Activated B cell treated with CpG ODN at 0.5 μM for 24 hours (primary cell): ENCODE results near the gene GLYR1. TPM values are rescaled to one million over a fixed set of nuclear protein-coding genes. Genes with fewer than 3 reads are reported as not detected.

Experiments
- ATAC-seq: fragments of 200-7000 bp; cut with Tn5 transposase; one replicate; pipeline ENCODE4 v1.10.0; 2021; ENCODE audit warnings: low read depth, mild to moderate bottlenecking, moderate library complexity
- CTCF ChIA-PET: fragments of 350-600 bp; sonication (Branson Sonifier 250); formaldehyde crosslinking; loops from one replicate; lab custom pipeline; 2021; ENCODE audit warnings: antibody characterized with exemption; lab: Charles Lee
- POLR2A ChIA-PET: fragments of 350-600 bp; sonication (Branson Sonifier 250); formaldehyde crosslinking; loops from one replicate; lab custom pipeline; 2021; ENCODE audit warnings: antibody characterized with exemption; lab: Charles Lee
- DNase-seq: peaks from one replicate; pipeline ENCODE4 v3.0.0; 2022
- H3K27ac Mint-ChIP-seq: one replicate; pipeline ENCODE4 v1.8.0; 2020; ENCODE audit warnings: mixed read lengths
- H3K27me3 Mint-ChIP-seq: one replicate; pipeline ENCODE4 v1.8.0; 2021; ENCODE audit warnings: mixed read lengths
- H3K36me3 Mint-ChIP-seq: one replicate; pipeline ENCODE4 v1.8.0; 2021; ENCODE audit warnings: low read depth, mixed read lengths
- H3K4me1 Mint-ChIP-seq: one replicate; pipeline ENCODE4 v1.8.0; 2021; ENCODE audit warnings: mixed read lengths
- H3K4me3 Mint-ChIP-seq: one replicate; pipeline ENCODE4 v1.8.0; 2020; ENCODE audit warnings: mild to moderate bottlenecking, mixed read lengths
- H3K9me3 Mint-ChIP-seq: one replicate; pipeline ENCODE4 v1.8.0; 2020; ENCODE audit warnings: mixed read lengths
- CTCF ChIP-seq: fragments of 200-600 bp; IDR thresholded peaks from one replicate; pipeline ENCODE4 v1.8.0; 2022; ENCODE audit warnings: antibody characterized with exemption, mild to moderate bottlenecking
- intact Hi-C: fragments of 100-400 bp; cut with micrococcal nuclease; formaldehyde crosslinking; loops from one replicate; pipeline ENCODE4 v1.15.1; 2024
- total RNA-seq: library from RNA; stranded (reverse); gene quantifications from 2 replicates; pipeline ENCODE4 v1.2.3, GENCODE V29; 2022

The GLYR1 gene
- total RNA-seq, 1 donor from 2014 or later: 156 TPM

DNA sequence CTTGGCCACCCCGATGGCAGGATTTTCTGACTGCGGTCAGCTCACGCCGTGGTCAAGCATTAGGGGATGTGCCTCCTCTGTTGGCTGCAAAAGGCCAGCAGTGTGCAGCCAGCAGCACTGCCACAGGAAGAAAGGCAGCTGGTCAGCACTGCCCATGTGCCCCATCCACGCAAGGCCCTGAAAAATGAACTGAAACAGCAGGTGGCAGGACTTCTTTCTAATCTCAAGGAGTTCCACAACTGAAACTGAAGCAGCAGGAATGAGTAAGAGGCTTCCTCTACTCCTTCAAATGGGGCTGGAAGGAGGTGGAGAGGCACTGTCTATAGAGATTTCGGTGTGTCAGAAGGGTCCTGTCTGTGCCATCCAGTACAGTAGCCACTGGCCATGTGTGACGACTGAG lies 83.3 kb downstream of the GLYR1 start:
- no peaks in the 10 kb centered on the region for H3K27me3 Mint-ChIP-seq
- no peaks in the 10 kb centered on the region for H3K9me3 Mint-ChIP-seq
- no peak overlapping the region for H3K27ac Mint-ChIP-seq
- no peak for ATAC-seq
- H3K4me3 Mint-ChIP-seq: no peak overlapping the region
- ChIA-PET CTCF (no interaction called here), POLR2A (no interaction called here)
- intact Hi-C loops: no loop called here
- peaks cover 24% of the 10 kb centered on the region for H3K4me1 Mint-ChIP-seq
- no peak for DNase-seq
- TF ChIP-seq CTCF: no peak
- H3K36me3 Mint-ChIP-seq: peaks cover 43% of the 10 kb centered on the region

GRCh38 chr16:4762205-4762604 lies 84.9 kb downstream of the GLYR1 start:
- no peak for TF ChIP-seq CTCF
- Mint-ChIP-seq H3K27ac (no peak overlapping the region), H3K4me1 (peaks cover 10% of the 10 kb centered on the region), H3K4me3 (no peak overlapping the region), H3K36me3 (peaks cover 54% of the 10 kb centered on the region), H3K27me3 (no peaks in the 10 kb centered on the region), H3K9me3 (no peaks in the 10 kb centered on the region)
- no peak for ATAC-seq
- POLR2A ChIA-PET: interaction anchor here (0.6 kb wide), 1 partner anchor 299 kb away, joined by 11 read pairs; no protein-coding TSS in a partner anchor
- intact Hi-C loops: no loop called here
- CTCF ChIA-PET: no interaction called here
- no peak for DNase-seq

- TF ChIP-seq CTCF: no peak
- CTCF ChIA-PET: no interaction called here
- ATAC-seq: no peak
- Mint-ChIP-seq H3K27me3 (no peaks in the 10 kb centered on the region), H3K27ac (no peak overlapping the region), H3K36me3 (peaks cover 70% of the 10 kb centered on the region), H3K4me3 (no peak overlapping the region), H3K4me1 (no peaks in the 10 kb centered on the region), H3K9me3 (no peaks in the 10 kb centered on the region)
- intact Hi-C loops: no loop called here
- POLR2A ChIA-PET: interaction anchor here (1.1 kb wide), 1 partner anchor 8 kb away, joined by 3 read pairs; no protein-coding TSS in a partner anchor
- DNase-seq: no peak
Measured at GRCh38 chr16:4760221-4760910, 86.7 kb downstream of the GLYR1 start.

DNA sequence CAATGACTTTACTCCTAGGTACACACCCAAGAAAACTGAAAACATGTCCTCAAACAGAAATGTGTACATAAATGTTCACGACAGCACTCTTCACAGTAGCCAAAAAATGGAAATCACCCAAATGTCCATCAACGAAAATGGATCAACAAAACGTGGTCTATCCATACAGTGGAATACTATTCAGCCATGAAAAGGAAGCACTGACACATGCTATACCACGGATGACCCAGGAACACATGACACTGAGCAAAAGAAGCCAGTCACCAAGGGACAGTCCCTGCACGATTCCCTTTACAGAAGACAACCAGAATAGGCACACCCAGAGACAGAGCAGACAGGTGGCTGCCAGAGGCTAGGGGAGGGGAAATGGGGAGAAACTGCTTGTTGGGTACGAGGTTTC lies 91.4 kb downstream of the GLYR1 start:
- ATAC-seq (no peak), DNase-seq (no peak)
- Mint-ChIP-seq H3K4me3 (no peak overlapping the region), H3K36me3 (peaks cover 70% of the 10 kb centered on the region), H3K4me1 (no peaks in the 10 kb centered on the region), H3K9me3 (peaks cover 2% of the 10 kb centered on the region), H3K27ac (no peak overlapping the region), H3K27me3 (no peaks in the 10 kb centered on the region)
- intact Hi-C loops: no loop called here
- POLR2A ChIA-PET: no interaction called here
- no peak for TF ChIP-seq CTCF
- CTCF ChIA-PET: no interaction called here

DNA sequence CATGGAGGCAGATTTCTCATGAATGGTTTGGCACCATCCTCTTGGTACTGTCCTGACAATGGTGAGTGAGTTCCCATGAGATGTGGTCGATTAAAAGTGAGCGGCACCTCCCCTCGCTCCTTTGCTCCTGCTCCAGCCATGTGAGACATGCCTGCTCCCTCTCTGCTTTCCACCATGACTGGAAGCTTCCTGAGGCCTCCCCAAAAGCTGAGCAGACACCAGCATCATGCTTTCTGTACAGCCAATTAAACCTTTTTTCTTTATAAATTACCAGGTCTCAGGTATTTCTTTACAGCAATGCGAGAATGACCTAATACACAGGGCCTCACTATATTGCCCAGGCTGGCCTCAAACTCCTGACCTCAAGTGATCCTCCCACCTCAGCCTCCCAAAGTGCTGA lies 92.2 kb downstream of the GLYR1 start:
- Mint-ChIP-seq H3K27ac (no peak overlapping the region), H3K4me3 (no peak overlapping the region), H3K9me3 (peaks cover 2% of the 10 kb centered on the region), H3K36me3 (peaks cover 64% of the 10 kb centered on the region), H3K4me1 (no peaks in the 10 kb centered on the region), H3K27me3 (no peaks in the 10 kb centered on the region)
- ChIA-PET POLR2A (no interaction called here), CTCF (no interaction called here)
- ATAC-seq (no peak), DNase-seq (no peak)
- no peak for TF ChIP-seq CTCF
- intact Hi-C loops: no loop called here
